NCI-H69 (cell line): ENCODE measurements around the gene SLC35E1.

Experiments
- DNase-seq: peaks from one replicate; lab custom pipeline; 2025; lab: John Stamatoyannopoulos, UW

SLC35E1 gene

DNA sequence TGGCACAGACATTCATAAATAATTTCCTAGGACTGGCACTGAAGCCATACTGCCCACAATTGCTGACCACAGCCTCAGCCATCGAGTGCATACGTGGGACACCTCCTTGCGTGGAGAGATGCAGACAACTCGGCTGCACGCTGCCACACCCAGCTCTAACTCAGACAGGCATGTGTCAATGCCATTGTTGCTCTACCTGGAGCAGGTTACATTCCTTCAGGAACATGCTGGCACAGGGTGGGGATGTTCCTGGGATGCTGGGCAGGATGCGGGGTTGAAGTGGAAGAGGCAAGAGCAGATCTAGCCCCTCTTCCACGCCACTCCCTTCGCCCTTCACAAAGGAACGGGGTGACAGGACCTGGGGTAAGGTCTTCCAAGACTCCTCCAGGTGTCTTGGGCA, 24.2 kb upstream of the SLC35E1 start:
- no peak for DNase-seq

GRCh38 chr19:16595097-16595496, 22.9 kb upstream of the SLC35E1 start:
- DNase-seq: no peak

GRCh38 chr19:16594681-16595091, 22.5 kb upstream of the SLC35E1 start:
- DNase-seq: no peak

GRCh38 chr19:16594131-16594586, 21.9 kb upstream of the SLC35E1 start:
- no peak for DNase-seq

DNA sequence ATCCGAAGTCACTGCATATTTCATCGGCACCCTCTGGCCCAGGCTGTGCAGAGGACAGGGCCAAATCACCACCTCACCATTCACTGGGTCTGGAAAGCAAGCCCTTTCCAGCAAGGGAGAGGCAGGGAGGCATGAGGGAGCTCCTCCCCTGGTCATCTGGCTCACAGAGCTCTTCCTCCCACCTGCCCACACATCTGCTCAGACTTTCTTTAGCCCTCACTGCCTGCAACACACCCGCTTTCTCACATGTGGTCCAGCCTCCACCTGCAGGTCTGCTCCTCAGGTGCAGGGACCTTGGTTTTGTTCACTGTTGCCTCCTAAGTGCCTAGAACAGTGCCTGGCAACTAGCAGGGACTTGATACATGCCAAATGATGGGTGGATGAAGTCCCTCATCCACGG, 21.0 kb upstream of the SLC35E1 start:
- peak; percentile 27 for DNase-seq

DNA sequence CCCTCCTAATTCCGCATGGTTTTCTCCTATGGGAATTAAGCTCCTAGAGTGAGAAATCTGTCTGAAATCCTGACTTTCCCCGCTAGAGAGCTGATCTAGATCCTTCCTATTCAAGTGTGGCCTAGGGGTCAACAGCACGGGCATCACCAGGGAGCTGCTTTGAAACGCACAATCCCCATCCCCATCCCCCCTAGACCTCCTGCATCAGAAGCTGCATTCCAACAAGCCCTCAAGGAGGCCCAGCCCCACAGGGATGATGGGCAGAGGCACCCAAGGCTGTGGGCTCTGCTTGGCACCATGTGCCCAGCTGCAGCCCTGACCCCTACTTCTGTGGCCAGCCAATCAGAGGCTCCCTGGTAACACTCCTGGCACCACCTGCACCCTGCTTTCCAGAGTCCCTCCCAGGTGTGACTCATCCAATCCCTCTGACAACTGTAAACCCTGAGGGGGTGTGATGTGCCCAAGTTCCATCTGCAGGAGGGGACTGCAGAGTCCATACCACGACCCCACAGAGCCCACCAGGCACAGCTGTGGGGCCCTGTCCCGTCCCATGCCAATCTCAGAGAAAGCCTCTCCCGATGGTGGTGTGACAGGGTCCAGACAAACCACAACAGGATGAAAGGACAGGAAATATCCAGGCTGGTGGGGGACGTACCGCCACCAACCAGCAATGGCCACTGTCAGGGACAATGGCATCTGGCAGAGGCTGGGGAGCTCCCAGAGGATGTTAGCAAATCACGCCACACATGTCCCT, 19.8 kb upstream of the SLC35E1 start:
- DNase-seq: peak; percentile 69

DNA sequence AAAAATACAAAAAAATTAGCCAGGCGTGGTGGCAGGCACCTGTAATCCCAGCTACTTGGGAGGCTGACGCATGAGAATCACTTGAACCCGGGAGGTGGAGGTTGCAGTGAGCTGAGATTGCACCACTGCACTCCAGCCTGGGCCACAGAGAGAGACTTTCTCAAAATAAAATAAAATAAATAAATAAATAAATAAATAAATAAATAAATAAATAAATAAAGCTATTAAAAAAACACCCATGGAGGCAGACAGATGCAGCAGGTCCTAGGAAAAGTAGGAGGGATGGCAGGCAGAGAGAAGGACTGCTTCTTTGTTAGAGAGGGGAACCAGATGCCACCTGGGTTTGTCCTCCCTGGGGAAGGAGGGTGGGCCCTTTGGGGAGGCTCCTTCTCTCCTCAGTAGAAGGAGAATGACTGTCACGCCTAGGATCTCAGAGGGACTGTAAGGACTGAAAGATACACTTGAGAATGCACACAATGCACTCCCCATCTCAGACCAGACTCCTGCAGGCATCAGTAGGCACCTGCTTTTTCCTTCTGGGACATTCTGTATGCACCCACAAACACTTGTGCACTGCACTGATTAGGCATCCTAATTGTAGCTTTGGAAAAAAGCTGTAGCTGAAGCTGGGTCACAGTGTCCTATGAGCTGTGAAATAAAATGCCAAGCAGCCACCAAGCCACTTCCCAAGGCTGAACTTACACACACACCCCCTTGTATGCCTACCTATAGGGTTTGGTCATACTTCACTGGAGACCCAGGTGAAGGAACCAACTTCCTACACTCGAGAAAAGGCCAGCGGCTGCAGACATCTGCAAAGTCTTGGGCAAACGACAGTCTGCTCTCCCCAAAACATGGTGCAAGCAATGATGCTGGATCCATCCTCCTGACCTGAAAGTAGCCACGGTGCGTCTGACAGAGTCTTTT, 18.9 kb upstream of the SLC35E1 start:
- DNase-seq: no peak

DNA sequence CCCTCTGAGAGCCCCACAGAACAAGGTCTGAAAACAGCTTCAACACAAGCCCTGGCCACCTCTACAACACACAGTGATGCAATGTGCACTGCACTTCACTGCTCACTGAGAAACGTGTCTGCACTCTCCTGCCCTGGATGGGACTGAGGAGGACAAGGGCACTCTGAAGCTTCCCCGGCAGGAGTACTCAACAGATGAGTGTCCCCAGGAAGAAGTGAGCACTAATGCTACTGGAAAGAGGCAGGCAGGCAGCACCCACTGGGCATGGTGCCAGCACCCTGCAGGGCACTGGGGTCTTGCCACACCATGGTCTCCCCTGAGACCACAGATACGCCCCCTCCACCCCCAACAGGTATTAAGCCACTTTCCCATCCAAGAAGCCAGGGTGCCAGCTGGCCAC, 17.7 kb upstream of the SLC35E1 start:
- peak; percentile 81 for DNase-seq

DNA sequence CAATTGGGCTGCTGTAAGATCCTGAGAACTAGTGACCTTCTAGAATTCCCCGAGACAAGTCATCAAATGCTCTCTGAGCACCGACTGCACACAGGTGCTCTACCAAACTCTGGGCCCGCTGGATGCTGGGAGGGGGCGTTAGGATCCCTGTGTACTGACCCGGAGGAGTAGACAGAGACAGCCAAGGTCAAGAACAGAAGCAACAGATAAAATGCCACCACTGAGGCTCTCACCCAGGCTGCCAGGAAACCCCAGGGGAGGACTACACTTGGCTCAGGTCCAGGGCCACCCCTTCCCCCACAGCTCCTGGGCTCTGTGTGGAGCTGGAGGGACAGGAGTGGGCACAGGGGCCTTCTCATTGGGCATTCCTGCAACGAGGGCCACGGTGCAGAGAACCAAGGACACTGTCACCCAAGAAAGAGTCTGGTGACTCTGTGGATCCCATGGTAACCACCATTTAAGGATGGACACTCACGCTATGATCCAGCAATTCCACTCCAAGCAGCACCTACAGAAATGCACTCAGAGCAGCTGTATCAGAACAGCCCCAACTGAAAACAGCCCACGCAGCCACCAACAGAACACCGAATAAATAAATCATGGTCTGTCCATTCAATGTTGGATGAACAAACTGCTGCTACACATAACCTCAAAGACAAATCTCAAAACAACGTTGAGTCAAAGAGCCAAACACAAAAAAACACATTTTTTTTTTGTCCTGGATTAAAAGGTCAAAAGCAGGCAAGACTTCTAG, 16.8 kb upstream of the SLC35E1 start:
- peak; percentile 18 for DNase-seq

DNA sequence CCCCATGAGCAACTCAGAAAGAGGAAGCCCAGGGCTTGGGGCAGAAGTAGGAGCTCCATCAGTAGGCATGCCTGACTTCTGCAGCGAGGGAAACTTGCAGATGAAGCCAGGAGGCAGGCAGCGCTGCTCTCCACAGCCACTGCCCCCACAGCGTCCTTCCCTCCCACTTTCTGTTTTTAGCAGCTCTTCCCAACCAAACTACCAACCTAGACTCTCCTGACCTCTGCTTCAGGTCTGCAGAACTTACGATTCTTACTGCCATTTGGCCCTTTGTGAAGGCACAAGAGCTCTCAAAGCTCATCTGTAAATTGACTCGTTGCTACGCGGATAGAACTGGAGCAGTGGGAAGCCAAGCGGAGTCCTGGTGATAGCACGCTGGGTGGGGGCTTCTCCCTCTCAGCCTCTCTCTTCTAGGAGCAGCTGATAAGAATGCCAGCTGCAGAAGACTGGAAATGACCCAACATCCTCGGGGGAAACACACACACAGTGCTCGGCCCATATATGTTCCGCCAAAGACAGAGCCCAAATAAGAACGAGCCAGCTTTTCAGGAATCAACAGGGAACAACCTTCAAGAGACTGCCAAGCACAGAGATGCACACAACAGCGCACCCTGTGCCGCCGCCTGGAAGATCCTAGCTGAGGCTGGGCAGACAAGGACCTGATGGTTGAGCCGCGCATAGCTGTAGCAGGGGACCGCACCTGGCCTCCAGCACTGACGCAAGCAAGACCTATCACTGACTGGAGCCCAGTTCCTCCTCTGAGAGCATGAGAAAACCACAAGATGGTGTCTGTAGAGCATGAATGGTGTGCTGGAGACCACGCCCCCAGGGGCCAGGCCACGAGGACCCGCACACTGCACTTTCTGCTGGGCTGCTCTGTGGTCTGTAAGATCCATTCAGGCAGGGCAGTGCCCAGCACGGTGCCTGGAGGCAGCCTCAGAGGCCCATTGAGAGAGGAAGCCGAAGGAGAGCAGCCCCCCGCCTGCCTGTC, 15.9 kb upstream of the SLC35E1 start:
- DNase-seq: peak; percentile 37

DNA sequence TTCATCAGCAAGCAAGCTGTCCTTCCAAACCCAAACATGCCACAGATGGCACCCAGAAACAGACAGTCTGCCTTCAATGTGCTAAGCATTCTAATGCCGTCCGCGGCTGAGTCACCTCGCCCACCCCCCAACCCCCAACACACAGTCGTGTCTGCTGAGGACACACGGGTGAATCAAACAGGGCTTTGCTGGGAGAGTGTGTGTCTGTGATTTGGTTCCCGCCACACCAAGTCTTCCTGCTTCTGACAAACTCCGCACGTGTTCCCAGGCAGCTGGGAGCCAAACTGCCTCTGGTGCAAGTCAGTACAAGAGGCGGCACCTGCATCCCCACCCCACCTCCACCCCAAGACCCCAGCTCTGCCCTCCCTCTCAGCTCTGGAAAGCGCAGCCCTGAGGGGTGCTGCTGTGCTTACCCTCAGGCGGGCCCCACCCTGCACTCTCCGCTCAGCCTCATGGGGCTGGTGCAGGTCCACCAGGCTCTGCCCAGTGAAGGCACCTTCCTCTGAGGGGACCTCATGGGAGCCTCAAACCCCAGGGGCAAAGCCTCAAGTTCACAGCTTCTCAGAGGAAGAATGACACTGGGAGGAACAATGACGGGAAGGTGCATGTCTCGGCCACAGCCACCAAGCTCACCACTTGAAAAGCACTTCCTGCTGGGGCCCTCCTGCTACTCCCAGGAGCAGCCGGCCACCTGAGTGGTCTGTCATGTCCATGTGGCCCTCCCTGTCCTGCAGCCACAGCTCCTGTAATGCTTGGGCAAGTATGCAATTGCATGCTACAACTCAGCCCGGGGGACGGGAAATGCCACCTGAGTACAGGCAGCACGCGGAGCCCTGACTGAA, 15.0 kb upstream of the SLC35E1 start:
- DNase-seq: peak; percentile 22

GRCh38 chr19:16586477-16586871, 14.3 kb upstream of the SLC35E1 start:
- DNase-seq: no peak

DNA sequence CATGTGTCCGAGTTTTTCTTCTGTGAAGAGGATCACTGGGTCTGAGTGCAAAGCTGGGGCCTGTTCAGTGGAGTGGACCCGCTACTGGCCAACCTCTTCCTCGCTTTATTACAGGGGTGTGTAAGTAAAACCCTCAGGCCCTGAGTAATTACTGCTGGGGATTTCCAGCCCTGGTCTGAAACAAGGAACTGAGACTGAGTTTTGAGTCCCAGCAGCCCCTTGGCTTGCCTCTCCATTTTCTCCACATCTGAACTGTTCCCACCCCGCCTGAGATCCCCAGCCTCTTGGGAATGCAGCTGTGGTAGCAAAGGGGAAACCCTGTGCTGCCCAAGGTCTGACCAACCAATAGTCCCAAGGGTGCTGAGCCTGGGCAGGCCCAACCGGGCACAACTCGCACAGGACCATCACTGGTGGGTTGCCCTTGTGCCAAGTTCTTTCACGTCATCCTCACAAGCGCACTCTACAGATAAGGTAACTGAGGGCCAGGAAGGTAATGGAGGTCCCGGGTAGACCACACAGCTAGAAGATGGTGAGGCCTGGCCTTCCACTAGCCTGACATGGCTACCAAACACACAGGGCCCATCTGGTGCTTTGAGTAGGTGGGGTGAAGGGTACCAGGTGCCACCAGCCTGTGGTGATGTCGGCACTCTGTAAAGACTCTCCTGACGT, 13.7 kb upstream of the SLC35E1 start:
- peak; percentile 22 for DNase-seq

GRCh38 chr19:16585094-16585801, 13.0 kb upstream of the SLC35E1 start:
- DNase-seq: no peak

GRCh38 chr19:16584248-16585093, 12.3 kb upstream of the SLC35E1 start:
- peak; percentile 85 for DNase-seq

- no peak for DNase-seq
These were observed 10.5 kb upstream of the SLC35E1 start for GRCh38 chr19:16582486-16583261.

GRCh38 chr19:16581971-16582343, 9.7 kb upstream of the SLC35E1 start:
- DNase-seq: no peak
